Esophagus squamous epithelium (tissue), 5 donors: Measurements from ENCODE around the gene RNLS. TPM values are rescaled to one million over a fixed set of nuclear protein-coding genes. Genes with fewer than 3 reads are reported as not detected.
"Not testable (repeated sequence)": the region's sequence is repeated elsewhere in the genome, so short reads cannot be mapped to it uniquely, and the experiment has no call there.

Experiments used
- DNase-seq: peaks from one replicate; lab custom pipeline; 2025; lab: John Stamatoyannopoulos, UW
- H3K27ac ChIP-seq, 4 donors: fragments of 200-600 bp; sonication (generic); one replicate each; pipeline ENCODE4 v1.5.1; 2016 to 2019; ENCODE audit warnings: mild to moderate bottlenecking in 1 of 4
- H3K27me3 ChIP-seq, 4 donors: fragments of 200-600 bp; sonication (generic); 1 replicate in 3 of 4; 2 replicates in 1 of 4; pipeline versions ENCODE4 v1.5.1 to v1.6.0; 2017 to 2021; ENCODE audit warnings: antibody characterized with exemption in 1 of 4
- H3K36me3 ChIP-seq, 3 donors: fragments of 200-600 bp; sonication (generic); one replicate each; pipeline ENCODE4 v1.5.1; 2016 to 2019
- H3K4me1 ChIP-seq, 3 donors: fragments of 200-600 bp; sonication (generic); one replicate each; pipeline ENCODE4 v1.5.1; 2017 to 2019
- H3K4me3 ChIP-seq, 4 donors: fragments of 200-600 bp; sonication (generic); 1 replicate in 3 of 4; 2 replicates in 1 of 4; pipeline ENCODE4 v1.5.1; 2016 to 2019; ENCODE audit warnings: mild to moderate bottlenecking in 2 of 4, moderate library complexity in 1 of 4
- H3K9me3 ChIP-seq, 3 donors: fragments of 200-600 bp; sonication (generic); one replicate each; pipeline ENCODE4 v1.5.1; 2016 to 2019
- POLR2A ChIP-seq, 4 donors: fragments of 450-650 bp; IDR thresholded peaks; one replicate each; pipeline ENCODE4 v1.6.1; 2017; ENCODE audit warnings: antibody characterized with exemption in 4 of 4, mild to moderate bottlenecking in 4 of 4, moderate library complexity in 3 of 4
- WGBS, 2 donors: methylation state at CpG; one replicate each; pipeline ENCODE4 v1.1.5; 2018; 5-methylcytosine and 5-hydroxymethylcytosine counted together
- intact Hi-C: fragments of 100-400 bp; cut with DNase I; formaldehyde crosslinking; loops from one replicate; pipeline ENCODE4 v1.15.0; 2022
- total RNA-seq, 4 donors: library from RNA; depleted of rRNA; stranded (reverse); fragments of >200 nt; gene quantifications; one replicate each; pipeline ENCODE4 v1.1.0, GENCODE V29; 2016
- TF ChIP-seq, protein P1 (sequence below), 6 experiments: fragments of 450-650 bp in 4 of 6; fragments of 200-600 bp in 2 of 6; sonication (generic) in 2 of 6; IDR thresholded peaks; one replicate each; pipeline ENCODE4 v1.5.1; 2016 to 2019; ENCODE audit warnings: antibody characterized with exemption in 6 of 6, mild to moderate bottlenecking in 4 of 6, moderate library complexity in 4 of 6
- donor health status: DM: yes; HTN: yes; CAD: no.

The RNLS gene
- total RNA-seq, 4 donors from 2014 or later = 7.9 to 13.5 (median 10.5) TPM

DNA sequence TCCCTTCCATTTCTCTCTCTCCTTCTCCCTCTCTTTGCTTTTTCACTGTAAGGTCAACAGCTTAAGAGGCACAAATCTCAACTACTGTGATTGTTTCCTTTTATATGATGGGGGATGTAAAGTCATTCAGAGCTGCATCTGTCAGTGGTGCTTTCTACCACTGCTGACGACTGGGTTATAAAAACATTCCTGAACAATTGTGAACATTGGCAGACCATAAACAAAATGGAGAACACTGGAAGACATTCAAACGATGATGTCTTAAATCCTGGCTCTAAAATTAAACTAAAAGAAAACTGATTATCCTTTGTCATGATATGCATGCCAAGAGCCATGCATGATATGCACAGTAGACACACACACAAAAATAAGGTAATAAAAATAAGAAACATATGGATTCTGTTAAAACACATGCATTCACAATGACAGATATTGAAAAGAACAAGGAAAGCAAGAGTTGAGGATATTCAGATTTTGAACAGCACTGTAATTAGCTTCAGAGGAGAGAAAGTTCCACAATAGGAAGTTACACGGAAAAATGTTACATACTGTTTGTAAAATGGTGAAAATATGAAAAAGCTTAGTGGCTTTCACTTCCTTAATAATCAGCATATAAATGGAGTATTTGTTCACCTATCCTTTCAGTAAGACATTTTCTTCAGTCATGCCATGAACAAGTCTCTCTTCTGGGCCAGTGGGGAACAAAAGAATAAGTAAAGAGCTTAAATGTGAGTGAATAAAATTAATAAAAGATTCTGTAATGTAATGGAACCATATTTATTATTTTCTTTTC is 89.2 kb downstream of the RNLS start:
- DNase-seq = no peak
- Histone ChIP-seq H3K27ac (no peak overlapping the region), H3K27me3 (no peaks in the 10 kb centered on the region), H3K4me3 (no peak overlapping the region), H3K4me1 (no peaks in the 10 kb centered on the region), H3K9me3 (no peaks in the 10 kb centered on the region), H3K36me3 (no peaks in the 10 kb centered on the region)
- WGBS, 2 donors = 39 to 65% methylated on average over 3 of the region's 3 CpGs
- TF ChIP-seq, protein P1, sequence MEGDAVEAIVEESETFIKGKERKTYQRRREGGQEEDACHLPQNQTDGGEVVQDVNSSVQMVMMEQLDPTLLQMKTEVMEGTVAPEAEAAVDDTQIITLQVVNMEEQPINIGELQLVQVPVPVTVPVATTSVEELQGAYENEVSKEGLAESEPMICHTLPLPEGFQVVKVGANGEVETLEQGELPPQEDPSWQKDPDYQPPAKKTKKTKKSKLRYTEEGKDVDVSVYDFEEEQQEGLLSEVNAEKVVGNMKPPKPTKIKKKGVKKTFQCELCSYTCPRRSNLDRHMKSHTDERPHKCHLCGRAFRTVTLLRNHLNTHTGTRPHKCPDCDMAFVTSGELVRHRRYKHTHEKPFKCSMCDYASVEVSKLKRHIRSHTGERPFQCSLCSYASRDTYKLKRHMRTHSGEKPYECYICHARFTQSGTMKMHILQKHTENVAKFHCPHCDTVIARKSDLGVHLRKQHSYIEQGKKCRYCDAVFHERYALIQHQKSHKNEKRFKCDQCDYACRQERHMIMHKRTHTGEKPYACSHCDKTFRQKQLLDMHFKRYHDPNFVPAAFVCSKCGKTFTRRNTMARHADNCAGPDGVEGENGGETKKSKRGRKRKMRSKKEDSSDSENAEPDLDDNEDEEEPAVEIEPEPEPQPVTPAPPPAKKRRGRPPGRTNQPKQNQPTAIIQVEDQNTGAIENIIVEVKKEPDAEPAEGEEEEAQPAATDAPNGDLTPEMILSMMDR (IDR thresholded peaks at IDR 0.05) = no peak
- TF ChIP-seq POLR2A (IDR thresholded peaks at IDR 0.05) = no peak
- intact Hi-C loops = no loop called here

DNA sequence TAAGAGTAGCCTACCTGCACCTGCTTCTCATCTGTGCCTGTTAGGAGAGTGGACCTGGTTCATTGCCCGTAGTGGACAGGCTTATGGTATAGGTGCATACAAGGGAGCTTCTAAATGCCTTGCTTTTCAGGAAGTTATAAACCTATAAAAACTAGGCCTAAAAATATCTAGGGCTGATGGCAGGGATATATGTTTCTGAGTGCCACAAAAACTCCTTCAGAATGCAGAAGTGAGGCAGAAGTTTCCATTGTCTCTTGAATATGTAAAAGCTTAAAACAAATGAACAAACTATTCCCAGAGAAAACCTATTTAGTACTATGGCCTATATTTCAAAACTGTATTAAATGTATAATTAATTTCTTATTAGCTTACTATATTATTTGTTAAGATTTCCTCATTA is 91.8 kb downstream of the RNLS start:
- Histone ChIP-seq H3K27ac (no peak overlapping the region), H3K4me3 (no peak overlapping the region), H3K4me1 (no peaks in the 10 kb centered on the region), H3K27me3 (no peaks in the 10 kb centered on the region), H3K36me3 (no peaks in the 10 kb centered on the region), H3K9me3 (no peaks in the 10 kb centered on the region)
- no peak for DNase-seq
- intact Hi-C loops = no loop called here
- 75 to 100% methylated on average over 1 of the region's 1 CpG for WGBS, 2 donors
- no peak for TF ChIP-seq POLR2A (IDR thresholded peaks at IDR 0.05)
- TF ChIP-seq, protein P1 (IDR thresholded peaks at IDR 0.05) = no peak

DNA sequence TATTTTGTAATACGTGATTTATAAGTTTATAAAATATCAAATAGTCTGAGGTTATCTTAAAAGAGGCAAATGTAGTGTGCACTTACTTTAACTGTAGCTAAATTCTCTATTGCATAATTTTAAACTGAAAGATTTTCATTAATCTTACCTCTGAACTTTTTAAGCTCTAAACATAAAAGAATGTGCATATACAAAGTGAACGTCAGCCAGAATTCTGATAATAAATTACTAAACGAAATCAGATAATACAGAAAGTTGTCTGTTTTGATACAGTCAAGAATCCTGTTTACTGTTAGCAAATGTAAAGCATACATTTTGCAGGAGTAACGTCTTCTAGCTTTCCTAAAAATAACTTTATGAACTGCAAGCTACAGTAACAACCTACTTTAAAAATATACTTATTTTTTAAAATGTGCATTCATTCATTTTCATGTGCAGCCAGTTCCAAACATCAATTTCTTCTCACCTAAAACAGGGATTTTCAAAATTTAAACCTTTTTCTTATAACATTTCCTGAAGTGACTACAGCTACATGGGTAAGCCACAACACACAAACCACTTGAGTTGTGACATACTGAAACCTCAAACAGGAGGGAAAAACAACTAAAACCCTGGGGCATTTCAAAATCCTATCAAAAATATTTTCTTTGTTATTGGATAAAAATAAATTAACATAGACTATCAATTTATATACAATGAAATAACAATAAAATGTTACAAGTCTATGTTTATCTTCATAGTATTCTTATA is 92.7 kb downstream of the RNLS start:
- no peaks in the 10 kb centered on the region for H3K27me3 ChIP-seq
- intact Hi-C loops = no loop called here
- no peak overlapping the region for H3K4me3 ChIP-seq
- no peaks in the 10 kb centered on the region for H3K9me3 ChIP-seq
- H3K27ac ChIP-seq = no peak overlapping the region
- DNase-seq = no peak
- TF ChIP-seq, protein P1 (IDR thresholded peaks at IDR 0.05) = no peak
- TF ChIP-seq POLR2A (IDR thresholded peaks at IDR 0.05) = no peak
- no peaks in the 10 kb centered on the region for H3K4me1 ChIP-seq
- no peaks in the 10 kb centered on the region for H3K36me3 ChIP-seq
- whole genome bisulfite sequencing, 2 donors = 75% methylated on average over 4 of the region's 4 CpGs

DNA sequence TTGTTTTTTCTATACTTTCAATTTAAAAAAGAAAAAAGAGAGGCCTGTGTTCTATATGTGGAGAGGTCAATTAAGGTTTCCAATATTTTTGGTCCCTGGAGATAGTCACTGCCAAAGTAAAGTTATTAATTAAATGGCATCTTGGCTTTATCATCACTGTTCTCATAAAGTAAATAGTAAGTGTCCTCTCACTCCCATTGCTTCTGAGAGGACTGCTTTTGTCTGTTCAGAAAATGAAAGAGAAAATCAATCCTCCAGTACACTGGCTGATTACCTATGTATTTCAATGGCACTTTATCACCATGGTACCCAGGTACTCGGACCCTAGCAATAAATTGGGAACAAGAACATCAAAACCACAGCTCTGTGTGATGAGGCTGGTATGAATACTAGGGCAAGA is 94.0 kb downstream of the RNLS start:
- no peak overlapping the region for H3K27ac ChIP-seq
- DNase-seq = no peak
- no peaks in the 10 kb centered on the region for H3K27me3 ChIP-seq
- TF ChIP-seq, protein P1 (IDR thresholded peaks at IDR 0.05) = no peak
- TF ChIP-seq POLR2A (IDR thresholded peaks at IDR 0.05) = no peak
- whole genome bisulfite sequencing, 2 donors = 25 to 70% methylated on average over 1 of the region's 1 CpG
- no peaks in the 10 kb centered on the region for H3K4me1 ChIP-seq
- no peaks in the 10 kb centered on the region for H3K36me3 ChIP-seq
- intact Hi-C loops = no loop called here
- H3K4me3 ChIP-seq = no peak overlapping the region
- no peaks in the 10 kb centered on the region for H3K9me3 ChIP-seq

DNA sequence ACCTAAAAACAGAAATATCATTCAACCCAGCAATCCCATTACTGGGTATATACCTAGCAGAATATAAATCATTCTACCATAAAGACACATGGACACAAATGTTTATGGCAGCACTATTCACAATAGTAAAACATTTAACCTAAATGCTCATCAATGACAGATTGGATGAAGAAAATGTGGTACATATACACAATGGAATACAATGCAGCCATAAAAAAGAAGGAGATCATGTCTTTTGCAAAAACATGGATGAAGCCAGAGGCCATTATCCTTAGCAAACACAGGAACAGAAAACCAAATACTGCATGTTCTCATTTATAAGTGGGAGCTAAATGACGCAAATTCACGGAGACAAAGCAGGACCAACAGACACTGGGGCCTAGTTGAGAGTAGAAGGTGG is 96.3 kb downstream of the RNLS start:
- H3K9me3 ChIP-seq, intact Hi-C loops, DNase-seq, H3K36me3 ChIP-seq, H3K27me3 ChIP-seq, H3K4me3 ChIP-seq, H3K4me1 ChIP-seq, H3K27ac ChIP-seq: not testable (repeated sequence)
- 95 to 100% methylated on average over 2 of the region's 2 CpGs for WGBS, 2 donors
